GM19468 (cell line): ENCODE measurements around the gene SLC5A12.

Experiments used
- ATAC-seq: cut with Tn5 transposase; IDR thresholded peaks from one replicate; pipeline ENCODE4 v1.9.1; 2021; ENCODE audit warnings: mild to moderate bottlenecking, moderate library complexity, moderate number of reproducible peaks; ENCODE audit not compliant: unreplicated experiment; ENCODE audit errors: extremely low read depth

The SLC5A12 gene

GRCh38 chr11:26721948-26722475 lies at the start of gene SLC5A12:
TSS of gene SLC5A12 (minus strand) at chr11:26722060. CDS start at chr11:26721714, 346 bp downstream.
- ATAC-seq: no peak

GRCh38 chr11:26769027-26769426 lies 47.2 kb upstream of the SLC5A12 start:
- no peak for ATAC-seq

GRCh38 chr11:26767060-26767459 lies 45.2 kb upstream of the SLC5A12 start:
- no peak for ATAC-seq

- no peak for ATAC-seq
Measured at GRCh38 chr11:26765323-26765722, 43.5 kb upstream of the SLC5A12 start.

GRCh38 chr11:26764825-26765224 lies 43.0 kb upstream of the SLC5A12 start:
- ATAC-seq: no peak

- ATAC-seq: no peak
Measured at GRCh38 chr11:26764315-26764714, 42.5 kb upstream of the SLC5A12 start.

GRCh38 chr11:26762089-26762488 lies 40.2 kb upstream of the SLC5A12 start:
- ATAC-seq: no peak

- ATAC-seq: no peak
Measured at GRCh38 chr11:26761361-26761809, 39.5 kb upstream of the SLC5A12 start.

GRCh38 chr11:26757995-26758394 lies 36.1 kb upstream of the SLC5A12 start:
- no peak for ATAC-seq

- ATAC-seq: no peak
Measured at GRCh38 chr11:26755762-26756161, 33.9 kb upstream of the SLC5A12 start.

- no peak for ATAC-seq
Measured at GRCh38 chr11:26753723-26754504, 32.1 kb upstream of the SLC5A12 start.

GRCh38 chr11:26749927-26750326 lies 28.1 kb upstream of the SLC5A12 start:
- no peak for ATAC-seq

GRCh38 chr11:26743622-26744021 lies 21.8 kb upstream of the SLC5A12 start:
- peak; percentile 51 for ATAC-seq

GRCh38 chr11:26742966-26743365 lies 21.1 kb upstream of the SLC5A12 start:
- ATAC-seq: no peak

- no peak for ATAC-seq
Measured at GRCh38 chr11:26741036-26741435, 19.2 kb upstream of the SLC5A12 start.

GRCh38 chr11:26739366-26740073 lies 17.7 kb upstream of the SLC5A12 start:
- ATAC-seq: no peak

GRCh38 chr11:26734691-26735090 lies 12.8 kb upstream of the SLC5A12 start:
- ATAC-seq: no peak

- ATAC-seq: no peak
Measured at GRCh38 chr11:26731084-26731456, 9.2 kb upstream of the SLC5A12 start.

GRCh38 chr11:26730414-26731083 lies 8.7 kb upstream of the SLC5A12 start:
- ATAC-seq: no peak

GRCh38 chr11:26729284-26729683 lies 7.4 kb upstream of the SLC5A12 start:
- ATAC-seq: no peak

GRCh38 chr11:26726960-26727359 lies 5.1 kb upstream of the SLC5A12 start:
- ATAC-seq: no peak
